H1 (cell line): ENCODE measurements around the gene OR9A2. TPM values are rescaled to one million over a fixed set of nuclear protein-coding genes. Genes with fewer than 3 reads are reported as not detected.

Source experiments
- CTCF ChIA-PET: fragments of 300-600 bp; sonication (Branson Sonifier 250); formaldehyde crosslinking; loops from one replicate; lab custom pipeline; 2021; ENCODE audit not compliant: partially characterized antibody; lab: Charles Lee
- POLR2A ChIA-PET: fragments of 300-600 bp; sonication (Branson Sonifier 250); formaldehyde crosslinking; loops from one replicate; lab custom pipeline; 2021; ENCODE audit warnings: inconsistent platforms; ENCODE audit not compliant: partially characterized antibody; lab: Charles Lee
- DNase-seq, 2 experiments: peaks; one replicate each; pipeline versions ENCODE4 v3.0.0 to v3.0.0-alpha.2; 2010 to 2022; ENCODE audit warnings: low spot score in 2 of 2, low read depth in 1 of 2, mixed read lengths in 1 of 2
- FAIRE-seq: peaks from 2 replicates; lab custom pipeline; 2011; peaks lifted over from hg19 to GRCh38; lab: Jason Lieb, UNC
- H2AFZ ChIP-seq: 2 replicates; pipeline ENCODE4 v1.8.1; 2012; ENCODE audit warnings: low read length, inconsistent platforms
- H2AK5ac ChIP-seq: 2 replicates; pipeline ENCODE4 v1.6.1; 2013; ENCODE audit warnings: low read depth, low read length
- H2BK120ac ChIP-seq: replicated peaks from 2 replicates; pipeline ENCODE3; 2013; ENCODE audit warnings: low read depth, low read length, inconsistent platforms
- H2BK12ac ChIP-seq: 2 replicates; pipeline ENCODE4 v1.6.1; 2013; ENCODE audit warnings: low read depth, low read length
- H2BK15ac ChIP-seq: 2 replicates; pipeline ENCODE4 v1.6.1; 2013; ENCODE audit warnings: low read length
- H2BK20ac ChIP-seq: 2 replicates; pipeline ENCODE4 v1.6.1; 2013; ENCODE audit warnings: low read length
- H2BK5ac ChIP-seq: 2 replicates; pipeline ENCODE4 v1.6.1; 2013; ENCODE audit warnings: low read depth, low read length
- H3K14ac ChIP-seq: 2 replicates; pipeline ENCODE4 v1.6.1; 2013; ENCODE audit warnings: inconsistent platforms; ENCODE audit not compliant: insufficient read length
- H3K18ac ChIP-seq: 2 replicates; pipeline ENCODE4 v1.6.1; 2013; ENCODE audit warnings: low read length; ENCODE audit errors: extremely low read depth
- H3K23ac ChIP-seq: 2 replicates; pipeline ENCODE4 v1.6.1; 2013; ENCODE audit warnings: inconsistent platforms; ENCODE audit not compliant: insufficient read length
- H3K23me2 ChIP-seq: 2 replicates; pipeline ENCODE4 v1.6.1; 2013; ENCODE audit warnings: low read depth, low read length
- H3K27ac ChIP-seq: 2 replicates; pipeline ENCODE4 v1.6.1; 2011; ENCODE audit warnings: low read depth, low read length, inconsistent platforms
- H3K27me3 ChIP-seq, 4 experiments: replicated peaks in 1 of 4; 1 replicate in 1 of 4; 2 replicates in 3 of 4; pipeline versions ENCODE4 v1.6.1 to v1.8.1; 2011 to 2013; ENCODE audit warnings: low read length in 3 of 4, mild to moderate bottlenecking in 3 of 4, inconsistent platforms in 2 of 4, mixed read lengths in 2 of 4, moderate library complexity in 1 of 4; ENCODE audit not compliant: control insufficient read depth in 3 of 4, insufficient read depth in 3 of 4; ENCODE audit errors: extremely low read depth in 1 of 4
- H3K36me3 ChIP-seq, 4 experiments: 2 replicates each; pipeline versions ENCODE4 v1.6.1 to v1.8.1; 2011 to 2013; ENCODE audit warnings: mild to moderate bottlenecking in 4 of 4, low read length in 3 of 4, moderate library complexity in 2 of 4, control low read depth in 1 of 4, inconsistent platforms in 1 of 4; ENCODE audit not compliant: insufficient read depth in 4 of 4, control insufficient read depth in 2 of 4
- H3K4ac ChIP-seq: replicated peaks from 2 replicates; pipeline ENCODE3; 2013; ENCODE audit warnings: low read length, low read depth, mixed read lengths, inconsistent platforms; ENCODE audit not compliant: insufficient read length
- H3K4me1 ChIP-seq, 4 experiments: replicated peaks in 1 of 4; 1 replicate in 1 of 4; 2 replicates in 3 of 4; pipeline versions ENCODE4 v1.6.1 to v1.8.1; 2011 to 2013; ENCODE audit warnings: low read length in 3 of 4, inconsistent platforms in 2 of 4, mixed read lengths in 1 of 4; ENCODE audit not compliant: insufficient read depth in 4 of 4, control insufficient read depth in 3 of 4
- H3K4me2 ChIP-seq, 2 experiments: 2 replicates each; pipeline versions ENCODE4 v1.6.1 to v1.8.1; 2011 to 2013; ENCODE audit warnings: low read depth in 2 of 2, low read length in 2 of 2, control low read depth in 1 of 2, inconsistent platforms in 1 of 2, mild to moderate bottlenecking in 1 of 2; ENCODE audit not compliant: insufficient read depth in 1 of 2
- H3K4me3 ChIP-seq, 4 experiments: fragments of 200-600, 300-600 bp in 1 of 4; sonication (generic), shearing (Covaris generic), sonication (Bioruptor Twin) in 1 of 4; 2 replicates each; pipeline versions ENCODE4 v1.5.1 to v1.8.1; 2011 to 2016; ENCODE audit warnings: low read length in 4 of 4, low read depth in 3 of 4, control low read depth in 2 of 4, inconsistent platforms in 2 of 4, mild to moderate bottlenecking in 2 of 4, mixed read lengths in 1 of 4, moderate library complexity in 1 of 4; ENCODE audit not compliant: insufficient read depth in 2 of 4; ENCODE audit errors: extremely low read depth in 1 of 4
- H3K56ac ChIP-seq: replicated peaks from 2 replicates; pipeline ENCODE3; 2013; ENCODE audit warnings: low read depth, mild to moderate bottlenecking, mixed read lengths, low read length, inconsistent platforms; ENCODE audit not compliant: insufficient read length
- H3K79me1 ChIP-seq: 2 replicates; pipeline ENCODE4 v1.6.1; 2013; ENCODE audit warnings: low read depth, low read length, control low read depth
- H3K79me2 ChIP-seq, 2 experiments: 2 replicates each; pipeline versions ENCODE4 v1.6.1 to v1.8.1; 2012 to 2013; ENCODE audit warnings: low read length in 2 of 2, mild to moderate bottlenecking in 2 of 2, inconsistent platforms in 1 of 2; ENCODE audit not compliant: insufficient read depth in 2 of 2, control insufficient read depth in 1 of 2
- H3K9ac ChIP-seq, 4 experiments: replicated peaks in 1 of 4; 1 replicate in 1 of 4; 2 replicates in 3 of 4; pipeline versions ENCODE4 v1.6.1 to v1.8.1; 2011 to 2013; ENCODE audit warnings: low read depth in 3 of 4, low read length in 3 of 4, control low read depth in 2 of 4, mild to moderate bottlenecking in 2 of 4, moderate library complexity in 2 of 4, inconsistent platforms in 1 of 4; ENCODE audit errors: extremely low read depth in 1 of 4
- H3K9me3 ChIP-seq, 2 experiments: 2 replicates each; pipeline versions ENCODE4 v1.6.1 to v1.8.1; 2012 to 2013; ENCODE audit warnings: mild to moderate bottlenecking in 2 of 2, moderate library complexity in 2 of 2, control low read depth in 1 of 2, inconsistent platforms in 1 of 2, low read depth in 1 of 2, low read length in 1 of 2, mixed read lengths in 1 of 2; ENCODE audit not compliant: insufficient read depth in 2 of 2
- H4K20me1 ChIP-seq, 2 experiments: replicated peaks in 1 of 2; 2 replicates each; pipeline versions ENCODE3 to v1.8.1; 2011 to 2013; ENCODE audit warnings: inconsistent platforms in 2 of 2, low read length in 2 of 2, mild to moderate bottlenecking in 1 of 2; ENCODE audit not compliant: insufficient read depth in 2 of 2, control insufficient read depth in 1 of 2
- H4K5ac ChIP-seq: 2 replicates; pipeline ENCODE4 v1.6.1; 2013; ENCODE audit warnings: low read length, low read depth, mixed read lengths, inconsistent platforms; ENCODE audit not compliant: insufficient read length
- H4K8ac ChIP-seq: 2 replicates; pipeline ENCODE4 v1.8.0; 2013; ENCODE audit warnings: mild to moderate bottlenecking, moderate library complexity, low read length, inconsistent platforms; ENCODE audit not compliant: insufficient read depth; ENCODE audit errors: extremely low read depth
- H4K91ac ChIP-seq: replicated peaks from 2 replicates; pipeline ENCODE3; 2013; ENCODE audit warnings: low read length, mixed read lengths, inconsistent platforms; ENCODE audit not compliant: insufficient read length
- ASH2L ChIP-seq: fragments of 200-600, 300-600 bp; sonication (generic); IDR thresholded peaks from one replicate; pipeline ENCODE4 v1.7.1; 2017; ENCODE audit warnings: low read length
- BCL11A ChIP-seq, 2 experiments: IDR thresholded peaks; one replicate each; pipeline ENCODE4 v1.6.1; 2011; ENCODE audit warnings: low read depth in 2 of 2, low read length in 2 of 2, mild to moderate bottlenecking in 2 of 2
- BRCA1 ChIP-seq: IDR thresholded peaks from 2 replicates; pipeline ENCODE4 v1.6.1; 2012; ENCODE audit warnings: low read depth, low read length, improper control_type of control experiment
- CHD1 ChIP-seq: IDR thresholded peaks from 2 replicates; pipeline ENCODE4 v1.6.1; 2012; ENCODE audit warnings: low read depth, low read length, improper control_type of control experiment
- CHD2 ChIP-seq: IDR thresholded peaks from 2 replicates; pipeline ENCODE4 v1.6.1; 2012; ENCODE audit warnings: low read length, improper control_type of control experiment
- EZH2 ChIP-seq: fragments of 200-600 bp; sonication (generic); IDR thresholded peaks from 2 replicates; pipeline ENCODE4 v1.7.1; 2012; ENCODE audit warnings: low read depth, mild to moderate bottlenecking, moderate library complexity, low read length, inconsistent platforms; ENCODE audit not compliant: severe bottlenecking
- KDM1A ChIP-seq: fragments of 200-600, 300-600 bp; sonication (generic); IDR thresholded peaks from 2 replicates; pipeline ENCODE4 v1.7.1; 2016; ENCODE audit warnings: mild to moderate bottlenecking, low read length, borderline replicate concordance
- NANOG ChIP-seq: IDR thresholded peaks from 2 replicates; pipeline ENCODE4 v1.6.1; 2011; ENCODE audit warnings: low read length, low read depth, mild to moderate bottlenecking, inconsistent platforms; ENCODE audit not compliant: insufficient read depth, poor library complexity, severe bottlenecking
- POLR2A ChIP-seq, 2 experiments: IDR thresholded peaks; 1 replicate in 1 of 2; 2 replicates in 1 of 2; pipeline ENCODE4 v1.6.1; 2011; ENCODE audit warnings: low read depth in 2 of 2, low read length in 2 of 2, mild to moderate bottlenecking in 2 of 2; ENCODE audit errors: control extremely low read depth in 1 of 2
- SIX5 ChIP-seq: IDR thresholded peaks from 2 replicates; pipeline ENCODE4 v1.6.1; 2011; ENCODE audit warnings: mild to moderate bottlenecking, low read depth, low read length
- SP1 ChIP-seq: IDR thresholded peaks from 2 replicates; pipeline ENCODE4 v1.6.1; 2011; ENCODE audit warnings: low read depth, low read length
- WGBS, 2 experiments: shearing (Covaris generic) in 1 of 2; methylation state at CpG; one replicate each; pipeline versions ENCODE4 v1.1.6 to v1.1.7; 2013 to 2015; ENCODE audit warnings: low lambda C conversion rate in 2 of 2, mixed read lengths in 2 of 2, inconsistent platforms in 1 of 2, low coverage in 1 of 2, missing lambda C conversion rate in 1 of 2; ENCODE audit not compliant: insufficient replicate concordance in 2 of 2, insufficient coverage in 1 of 2, insufficient read length in 1 of 2; ENCODE audit errors: extremely low coverage in 1 of 2, missing lambda C conversion rate in 1 of 2; 5-methylcytosine and 5-hydroxymethylcytosine counted together
- polyA plus RNA-seq, 7 experiments: library from polyadenylated mRNA; depleted of rRNA in 3 of 7; stranded (reverse) in 5 of 7; unstranded in 2 of 7; fragments of >200 nt in 5 of 7; fragments of 200-250 nt in 2 of 7; gene quantifications; 1 replicate in 5 of 7; 2 replicates in 1 of 7; 4 replicates in 1 of 7; pipeline versions ENCODE4 v1.2.1 to v1.2.3, GENCODE V29; 2011 to 2013; ENCODE audit warnings: missing spikeins in 2 of 7, mixed read lengths in 2 of 7
- total RNA-seq: library from RNA; stranded (reverse); fragmentation: NEBNext Ultra II Directional; extraction: Animal tissue kit (Norgen Biotek cat#: 25700); gene quantifications from 2 replicates; pipeline ENCODE4 v1.2.1, GENCODE V29; 2021

The OR9A2 gene
- total and polyA plus RNA-seq, 2 of the 8 experiments (the other 6 are each of a cell fraction or from before 2014, with no cell fraction given), result not detected

GRCh38 chr7:143049362-143049761, 22.4 kb upstream of the OR9A2 start:
- H3K14ac ChIP-seq, result no peak overlapping the region
- CTCF ChIA-PET, result interaction anchor here (0.6 to 3.0 kb wide), 3 partner anchors 42 to 165 kb away, joined by 3 to 13 read pairs (median 3); no protein-coding TSS in a partner anchor
- H2AK5ac ChIP-seq, result no peak overlapping the region
- H3K27me3 ChIP-seq, result no peaks in the 10 kb centered on the region
- H3K4me1 ChIP-seq, result no peaks in the 10 kb centered on the region
- no peak overlapping the region for H2BK12ac ChIP-seq
- H3K23ac ChIP-seq, result no peak overlapping the region
- H3K4me2 ChIP-seq, result no peak overlapping the region
- H2BK5ac ChIP-seq, result no peak overlapping the region
- H3K9ac ChIP-seq, result no peak overlapping the region
- TF ChIP-seq BRCA1 (no peak), EZH2 (no peak), POLR2A (IDR thresholded peaks at IDR 0.05; ENCODE audit: control extremely low read depth in 1 of 2, low read depth in 2 of 2, low read length in 2 of 2) (no peak), SIX5 (no peak), ASH2L (no peak), BCL11A (IDR thresholded peaks at IDR 0.05; ENCODE audit: low read depth in 2 of 2, low read length in 2 of 2) (no peak), NANOG (no peak), KDM1A (no peak), SP1 (no peak), CHD1 (no peak), CHD2 (no peak)
- TF ChIP-seq, all 59 proteins: peak for 0
- no peak overlapping the region for H2BK15ac ChIP-seq
- H3K4me3 ChIP-seq, result no peak overlapping the region
- no peaks in the 10 kb centered on the region for H3K23me2 ChIP-seq
- H3K36me3 ChIP-seq, result no peaks in the 10 kb centered on the region
- POLR2A ChIA-PET, result no interaction called here
- no peak overlapping the region for H3K4ac ChIP-seq
- no peak overlapping the region for H3K27ac ChIP-seq
- H3K79me2 ChIP-seq, result no peaks in the 10 kb centered on the region
- H3K79me1 ChIP-seq, result no peaks in the 10 kb centered on the region
- no peaks in the 10 kb centered on the region for H3K9me3 ChIP-seq
- FAIRE-seq, result no peak
- no peak overlapping the region for H3K56ac ChIP-seq
- H4K91ac ChIP-seq, result no peak overlapping the region
- DNase-seq, result no peak
- no peak overlapping the region for H3K18ac ChIP-seq
- H4K5ac ChIP-seq, result no peak overlapping the region
- H2BK120ac ChIP-seq, result no peak overlapping the region
- H2AFZ ChIP-seq, result no peak overlapping the region
- H4K8ac ChIP-seq, result no peak overlapping the region
- no peak overlapping the region for H2BK20ac ChIP-seq
- no peaks in the 10 kb centered on the region for H4K20me1 ChIP-seq
- WGBS, 2 experiments, result 87% methylated on average over 4 of the region's 4 CpGs; no CpG with 5 or more reads in 1 of the 2 experiments
